Mesendoderm (in vitro differentiated cells): ENCODE data around the gene CLRN2.
A peak's percentile ranks its signal among the peaks of the same experiment; 100 is the strongest.

Experiments
- DNase-seq: peaks from one replicate; pipeline ENCODE4 v3.0.0; 2013
- H2AK5ac ChIP-seq: 2 replicates; pipeline ENCODE4 v1.6.1; 2013; ENCODE audit warnings: low read length, inconsistent platforms
- H2BK120ac ChIP-seq: 2 replicates; pipeline ENCODE4 v1.6.1; 2013; ENCODE audit warnings: low read depth, mild to moderate bottlenecking, low read length, moderate library complexity, mixed read lengths
- H2BK15ac ChIP-seq: replicated peaks from 2 replicates; pipeline ENCODE4 v1.6.1; 2013; ENCODE audit warnings: low read depth, mild to moderate bottlenecking, moderate library complexity
- H2BK5ac ChIP-seq: 2 replicates; pipeline ENCODE4 v1.6.1; 2013; ENCODE audit warnings: low read length, inconsistent platforms
- H3K18ac ChIP-seq: 2 replicates; pipeline ENCODE4 v1.6.1; 2013; ENCODE audit warnings: mild to moderate bottlenecking, low read length, mixed read lengths
- H3K23ac ChIP-seq: one replicate; pipeline ENCODE4 v1.6.1; 2013; ENCODE audit warnings: low read length
- H3K27ac ChIP-seq: 2 replicates; pipeline ENCODE4 v1.5.1; 2013; ENCODE audit warnings: low read depth, mild to moderate bottlenecking, inconsistent platforms, low read length, moderate library complexity
- H3K27me3 ChIP-seq: 2 replicates; pipeline ENCODE4 v1.6.1; 2013; ENCODE audit warnings: low read length, control low read depth, mild to moderate bottlenecking, inconsistent platforms; ENCODE audit not compliant: insufficient read depth, poor library complexity
- H3K36me3 ChIP-seq: 2 replicates; pipeline ENCODE4 v1.6.1; 2013; ENCODE audit warnings: low read length, inconsistent platforms; ENCODE audit not compliant: control insufficient read depth, insufficient read depth
- H3K4ac ChIP-seq: one replicate; pipeline ENCODE4 v1.6.1; 2013; ENCODE audit warnings: low read depth, mild to moderate bottlenecking, low read length, moderate library complexity
- H3K4me1 ChIP-seq: 2 replicates; pipeline ENCODE4 v1.6.1; 2013; ENCODE audit warnings: low read depth, low read length, inconsistent platforms; ENCODE audit not compliant: control insufficient read depth
- H3K4me2 ChIP-seq: 2 replicates; pipeline ENCODE4 v1.6.1; 2013; ENCODE audit warnings: low read length
- H3K4me3 ChIP-seq: 2 replicates; pipeline ENCODE4 v1.5.1; 2013; ENCODE audit warnings: mild to moderate bottlenecking, low read length
- H3K56ac ChIP-seq: one replicate; pipeline ENCODE4 v1.6.1; 2013; ENCODE audit warnings: low read length
- H3K79me1 ChIP-seq: 2 replicates; pipeline ENCODE4 v1.6.1; 2013; ENCODE audit warnings: low read length, inconsistent platforms
- H3K79me2 ChIP-seq: 2 replicates; pipeline ENCODE4 v1.6.1; 2013; ENCODE audit warnings: mild to moderate bottlenecking, low read length; ENCODE audit not compliant: control insufficient read depth, insufficient read depth
- H3K9ac ChIP-seq: 2 replicates; pipeline ENCODE4 v1.6.1; 2013; ENCODE audit warnings: low read length, inconsistent platforms
- H4K5ac ChIP-seq: one replicate; pipeline ENCODE4 v1.6.1; 2013; ENCODE audit warnings: low read length
- H4K8ac ChIP-seq: one replicate; pipeline ENCODE4 v1.6.1; 2013; ENCODE audit warnings: low read depth, mild to moderate bottlenecking, control low read depth, low read length, moderate library complexity
- WGBS: extraction: QIAGEN DNeasy Blood & Tissue Kit; methylation state at CpG from one replicate; pipeline ENCODE4 v1.1.7; 2013; ENCODE audit warnings: low lambda C conversion rate, missing lambda C conversion rate; ENCODE audit not compliant: insufficient coverage; ENCODE audit errors: extremely low coverage; 5-methylcytosine and 5-hydroxymethylcytosine counted together

CLRN2 gene

GRCh38 chr4:17510582-17510981, 4.4 kb upstream of the CLRN2 start:
- Histone ChIP-seq H3K79me1 (no peaks in the 10 kb centered on the region), H3K79me2 (no peaks in the 10 kb centered on the region), H3K4ac (no peak overlapping the region), H2BK15ac (no peak overlapping the region), H4K8ac (no peak overlapping the region), H3K9ac (no peak overlapping the region), H3K27ac (no peak overlapping the region), H2BK120ac (no peak overlapping the region), H3K23ac (no peak overlapping the region), H4K5ac (no peak overlapping the region), H3K27me3 (no peaks in the 10 kb centered on the region), H3K36me3 (no peaks in the 10 kb centered on the region), H3K4me3 (no peak overlapping the region), H3K56ac (no peak overlapping the region), H2AK5ac (no peak overlapping the region), H2BK5ac (no peak overlapping the region), H3K4me1 (peaks cover 2% of the 10 kb centered on the region), H3K4me2 (no peak overlapping the region), H3K18ac (no peak overlapping the region)
- no CpG with 5 or more reads among the region's 3 CpGs for WGBS
- no peak for DNase-seq

DNA sequence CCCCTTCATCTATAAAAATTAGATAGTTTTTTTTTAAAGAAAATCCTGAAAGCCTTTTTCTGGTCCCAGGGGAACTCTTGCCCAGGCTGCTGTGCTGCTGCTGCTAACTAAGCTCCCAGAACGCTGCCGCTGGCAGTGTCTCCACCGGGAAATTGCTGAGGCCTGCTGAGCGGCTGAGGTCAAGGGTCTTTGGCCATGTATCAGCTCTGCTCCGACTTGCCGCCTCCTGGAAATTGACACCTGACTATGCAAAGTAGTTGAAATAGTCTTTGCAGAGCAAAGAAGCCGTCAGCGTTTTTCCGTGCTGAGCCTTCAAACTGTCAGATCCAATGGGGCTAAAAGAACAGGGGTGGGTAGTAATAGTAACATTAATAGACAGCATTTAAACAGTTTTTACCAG, 3.9 kb upstream of the CLRN2 start:
- DNase-seq: peak; percentile 55
- H3K36me3 ChIP-seq: no peaks in the 10 kb centered on the region
- H3K27me3 ChIP-seq: no peaks in the 10 kb centered on the region
- H3K18ac ChIP-seq: no peak overlapping the region
- no CpG with 5 or more reads among the region's 9 CpGs for WGBS
- no peak overlapping the region for H2AK5ac ChIP-seq
- H3K23ac ChIP-seq: no peak overlapping the region
- H3K56ac ChIP-seq: peak overlapping the region; percentile 87
- no peaks in the 10 kb centered on the region for H3K79me2 ChIP-seq
- H3K4me3 ChIP-seq: peak overlapping the region; percentile 68
- H4K5ac ChIP-seq: no peak overlapping the region
- peak overlapping the region; percentile 0 for H3K27ac ChIP-seq
- peak overlapping the region; percentile 86 for H3K9ac ChIP-seq
- H3K4me2 ChIP-seq: peak overlapping the region; percentile 86
- H3K4me1 ChIP-seq: peaks cover 2% of the 10 kb centered on the region
- H3K79me1 ChIP-seq: no peaks in the 10 kb centered on the region
- no peak overlapping the region for H4K8ac ChIP-seq
- H2BK5ac ChIP-seq: no peak overlapping the region
- no peak overlapping the region for H2BK120ac ChIP-seq
- H2BK15ac ChIP-seq: no peak overlapping the region
- no peak overlapping the region for H3K4ac ChIP-seq

DNA sequence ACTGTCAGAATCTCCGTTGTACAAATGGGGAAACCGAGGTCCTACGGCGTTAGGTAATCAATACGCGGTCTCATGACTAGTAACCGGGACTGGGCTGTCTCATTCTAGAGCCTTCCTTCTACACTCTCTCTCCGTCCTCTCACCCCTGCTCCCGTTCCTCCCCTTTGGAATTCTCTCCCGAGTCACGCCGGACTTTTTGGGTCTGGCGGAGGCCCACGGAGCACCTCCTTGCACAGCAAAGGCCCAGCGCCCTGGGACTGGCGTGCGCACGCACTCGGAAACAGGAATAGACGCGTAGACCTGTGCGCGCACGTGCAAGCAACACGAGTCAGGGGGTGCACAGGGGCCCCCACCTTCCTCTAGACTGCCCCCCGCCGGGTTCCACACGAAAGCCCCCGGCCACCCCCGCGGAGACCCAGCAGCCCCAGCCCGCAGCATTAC, 3.4 kb upstream of the CLRN2 start:
- H4K8ac ChIP-seq: no peak overlapping the region
- peak overlapping the region; percentile 86 for H3K4me2 ChIP-seq
- H3K36me3 ChIP-seq: no peaks in the 10 kb centered on the region
- WGBS: no CpG with 5 or more reads among the region's 32 CpGs
- H3K27ac ChIP-seq: peak overlapping the region; percentile 0
- H2AK5ac ChIP-seq: no peak overlapping the region
- peak; percentile 53 for DNase-seq
- H3K79me2 ChIP-seq: no peaks in the 10 kb centered on the region
- no peak overlapping the region for H4K5ac ChIP-seq
- H3K79me1 ChIP-seq: no peaks in the 10 kb centered on the region
- no peaks in the 10 kb centered on the region for H3K27me3 ChIP-seq
- no peak overlapping the region for H2BK120ac ChIP-seq
- H3K23ac ChIP-seq: peak overlapping the region; percentile 97
- peak overlapping the region; percentile 87 for H3K56ac ChIP-seq
- peak overlapping the region; percentile 68 for H3K4me3 ChIP-seq
- peak overlapping the region; percentile 86 for H3K9ac ChIP-seq
- H2BK5ac ChIP-seq: no peak overlapping the region
- no peak overlapping the region for H3K18ac ChIP-seq
- peaks cover 2% of the 10 kb centered on the region for H3K4me1 ChIP-seq
- H2BK15ac ChIP-seq: no peak overlapping the region
- H3K4ac ChIP-seq: no peak overlapping the region

- H3K4me1 ChIP-seq: peaks cover 2% of the 10 kb centered on the region
- peak within 1 kb of the TSS; percentile 87 for H3K56ac ChIP-seq
- no peaks in the 10 kb centered on the region for H3K27me3 ChIP-seq
- no peaks in the 10 kb centered on the region for H3K36me3 ChIP-seq
- no peak within 1 kb of the TSS for H2AK5ac ChIP-seq
- H3K4me3 ChIP-seq: peak within 1 kb of the TSS; percentile 68
- H3K18ac ChIP-seq: no peak within 1 kb of the TSS
- H3K23ac ChIP-seq: peak within 1 kb of the TSS; percentile 97
- H3K27ac ChIP-seq: peak within 1 kb of the TSS; percentile 0
- WGBS: no CpG with 5 or more reads among the region's 65 CpGs
- no peak within 1 kb of the TSS for H2BK120ac ChIP-seq
- H3K4ac ChIP-seq: no peak within 1 kb of the TSS
- H3K4me2 ChIP-seq: peak within 1 kb of the TSS; percentile 86
- H3K79me1 ChIP-seq: no peaks in the 10 kb centered on the region
- no peak within 1 kb of the TSS for H4K8ac ChIP-seq
- peak; percentile 87 for DNase-seq
- no peak within 1 kb of the TSS for H4K5ac ChIP-seq
- H2BK15ac ChIP-seq: no peak within 1 kb of the TSS
- H3K9ac ChIP-seq: peak within 1 kb of the TSS; percentile 86
- no peak within 1 kb of the TSS for H2BK5ac ChIP-seq
- H3K79me2 ChIP-seq: no peaks in the 10 kb centered on the region
These were observed 2.8 kb upstream of the CLRN2 start, which contains the start of gene QDPR for GRCh38 chr4:17511950-17512795. TSS of gene QDPR (minus strand) at chr4:17512090. CDS start at chr4:17512054, 36 bp downstream.

DNA sequence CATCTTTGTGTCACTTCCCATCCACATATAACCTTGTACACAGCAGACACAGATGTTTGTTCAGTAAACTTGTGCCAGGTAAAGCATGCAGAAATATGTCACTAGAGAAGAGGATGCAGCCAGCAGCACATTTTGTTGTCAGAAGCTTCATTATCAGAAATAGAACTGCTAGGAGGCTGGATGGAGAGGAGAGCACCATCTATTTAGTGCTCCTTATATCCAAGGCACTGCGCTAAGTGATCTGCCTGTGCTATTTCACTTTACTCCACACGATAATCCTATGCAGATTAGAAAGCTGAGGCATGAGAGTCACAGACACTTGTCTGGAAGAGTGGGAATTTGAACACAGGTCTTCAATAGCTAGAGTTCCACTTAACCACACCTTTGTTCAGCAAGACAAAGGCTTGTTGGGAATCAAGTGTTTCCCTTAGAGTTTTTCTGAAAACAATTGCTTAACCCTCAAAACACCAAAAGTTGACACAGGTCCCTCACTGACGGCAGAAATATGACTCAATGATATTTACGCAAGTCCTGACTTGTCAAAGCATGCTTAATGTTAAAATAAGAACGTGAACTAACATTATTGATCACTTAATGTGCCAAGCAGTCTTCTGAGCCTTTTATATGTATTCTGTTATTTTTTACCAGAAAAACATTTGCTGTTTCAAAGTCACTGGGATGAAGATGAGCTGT, 1.8 kb upstream of the CLRN2 start:
- Histone ChIP-seq H2BK120ac (no peak overlapping the region), H2BK15ac (no peak overlapping the region), H3K56ac (no peak overlapping the region), H3K79me2 (no peaks in the 10 kb centered on the region), H2AK5ac (no peak overlapping the region), H4K5ac (no peak overlapping the region), H3K4ac (no peak overlapping the region), H2BK5ac (no peak overlapping the region), H3K4me1 (peaks cover 2% of the 10 kb centered on the region), H3K36me3 (no peaks in the 10 kb centered on the region), H3K23ac (no peak overlapping the region), H3K79me1 (no peaks in the 10 kb centered on the region), H4K8ac (no peak overlapping the region), H3K18ac (no peak overlapping the region), H3K4me3 (no peak overlapping the region), H3K9ac (no peak overlapping the region), H3K4me2 (no peak overlapping the region), H3K27me3 (no peaks in the 10 kb centered on the region), H3K27ac (no peak overlapping the region)
- no peak for DNase-seq
- no CpG with 5 or more reads among the region's 5 CpGs for WGBS
